ENCODE results near the gene PIANP. TPM values are rescaled to one million over a fixed set of nuclear protein-coding genes. Genes with fewer than 3 reads are reported as not detected.

The PIANP gene
- total and polyA plus RNA-seq, 9 donors, result 0.11 to 3.9 (median 1.1) TPM; not detected in 1

- Histone ChIP-seq H3K9me3 (no peaks in the 10 kb centered on the region), H3K4me3 (no peak overlapping the region), H3K27ac (no peak overlapping the region), H3K36me3 (no peaks in the 10 kb centered on the region), H3K4me1 (ENCODE audit: insufficient read depth) (no peaks in the 10 kb centered on the region), H3K27me3 (no peaks in the 10 kb centered on the region)
- intact Hi-C loops (cut with DNase I), result loop anchor here in 2 of 4 donors (10.0 kb wide), 2 partner anchors 61 to 79 kb away; partner anchors contain the start of genes NOP2 (in 1 of the 2) and PIANP (in 1 of the 2)
- DNase-seq, result no peak
- WGBS, 3 donors, result 62 to 70% (median 64%) methylated on average over 6 of the region's 6 CpGs
- TF ChIP-seq EP300 (IDR thresholded peaks at IDR 0.05) (no peak), CTCF (IDR thresholded peaks at IDR 0.05) (no peak), POLR2A (IDR thresholded peaks at IDR 0.05) (no peak)
Observed at GRCh38 chr12:6644257-6644596, 56.4 kb downstream of the PIANP start.

Small RNAs within 50 kb of the gene (small RNA-seq; reads per million reads assigned to genes)
- gene RNU6-781P, result not detected

Other genes starting within 250 kb of the PIANP start
- gene TAPBPL, start 248.8 kb downstream of the PIANP start, total RNA-seq, result 10 to 100 TPM; 10.3 to 23.4 (median 15.3) TPM
- gene TAPBPL, start 248.8 kb downstream of the PIANP start, polyA plus RNA-seq, result 10 to 100 TPM; 16.5 to 37.5 TPM
- gene VAMP1, start 230.1 kb downstream of the PIANP start, total RNA-seq, result 10 to 100 TPM in 1 of 7 donors, 1 to 10 TPM in 6; 2.5 to 10.5 (median 5.8) TPM
- gene VAMP1, start 230.1 kb downstream of the PIANP start, polyA plus RNA-seq, result 10 to 100 TPM in 1 of 2 donors, 1 to 10 TPM in 1; 5.2 to 11.9 TPM
- 100 to 1,000 TPM in 4 of 7 donors, 10 to 100 TPM in 3; 27.5 to 119 (median 108) TPM for gene MRPL51, start 207.6 kb downstream of the PIANP start, total RNA-seq
- gene MRPL51, start 207.6 kb downstream of the PIANP start, polyA plus RNA-seq, result 100 to 1,000 TPM in 1 of 2 donors, 10 to 100 TPM in 1; 74.1 to 142 TPM
- 10 to 100 TPM; 11.5 to 19.5 (median 16.4) TPM for gene NCAPD2, start 206.7 kb downstream of the PIANP start, total RNA-seq
- 10 to 100 TPM in 1 of 2 donors, 1 to 10 TPM in 1; 8.8 to 19.4 TPM for gene NCAPD2, start 206.7 kb downstream of the PIANP start, polyA plus RNA-seq
- gene GAPDH, start 166.3 kb downstream of the PIANP start, total RNA-seq, result 1,000 to 10,000 TPM in 5 of 7 donors, 100 to 1,000 TPM in 2; 661 to 1,442 (median 1,249) TPM
- gene GAPDH, start 166.3 kb downstream of the PIANP start, polyA plus RNA-seq, result 1,000 to 10,000 TPM; 1,086 to 1,247 TPM
- 10 to 100 TPM; 10.9 to 31.4 (median 22.9) TPM for gene IFFO1, start 144.8 kb downstream of the PIANP start, total RNA-seq
- gene IFFO1, start 144.8 kb downstream of the PIANP start, polyA plus RNA-seq, result 10 to 100 TPM in 1 of 2 donors, 1 to 10 TPM in 1; 9.7 to 25.9 TPM
- gene NOP2, start 132.5 kb downstream of the PIANP start, total RNA-seq, result 10 to 100 TPM; 11.6 to 46.9 (median 24.5) TPM
- gene NOP2, start 132.5 kb downstream of the PIANP start, polyA plus RNA-seq, result 10 to 100 TPM; 11.6 to 31.2 TPM
- 100 to 1,000 TPM; 137 to 297 (median 227) TPM for gene CHD4, start 93.4 kb downstream of the PIANP start, total RNA-seq
- gene CHD4, start 93.4 kb downstream of the PIANP start, polyA plus RNA-seq, result 100 to 1,000 TPM; 118 to 177 TPM
- 1 to 10 TPM in 6 of 7 donors, under 1 TPM in 1; 0.83 to 2.2 (median 1.3) TPM for gene LPAR5, start 64.9 kb downstream of the PIANP start, total RNA-seq
- gene LPAR5, start 64.9 kb downstream of the PIANP start, polyA plus RNA-seq, result 1 to 10 TPM in 1 of 2 donors, under 1 TPM in 1; 0.57 to 2.6 TPM
- gene ACRBP, start 53.4 kb downstream of the PIANP start, total RNA-seq, result 1 to 10 TPM in 3 of 7 donors, under 1 TPM in 4; 0.30 to 2.5 (median 0.92) TPM
- gene ACRBP, start 53.4 kb downstream of the PIANP start, polyA plus RNA-seq, result 1 to 10 TPM in 1 of 2 donors, under 1 TPM in 1; 0.54 to 2.9 TPM
- gene ING4, start 37.7 kb downstream of the PIANP start, total RNA-seq, result 10 to 100 TPM; 26.1 to 39.9 (median 35.0) TPM
- gene ING4, start 37.7 kb downstream of the PIANP start, polyA plus RNA-seq, result 10 to 100 TPM; 64.9 to 90.0 TPM
- 10 to 100 TPM; 22.1 to 64.9 (median 58.2) TPM for gene ZNF384, start 11.4 kb downstream of the PIANP start, total RNA-seq
- gene ZNF384, start 11.4 kb downstream of the PIANP start, polyA plus RNA-seq, result 10 to 100 TPM; 44.4 to 59.0 TPM
- 10 to 100 TPM; 36.4 to 61.4 (median 48.4) TPM for gene COPS7A, start 23.2 kb upstream of the PIANP start, total RNA-seq
- 10 to 100 TPM; 45.7 to 74.8 TPM for gene COPS7A, start 23.2 kb upstream of the PIANP start, polyA plus RNA-seq
- 100 to 1,000 TPM in 6 of 7 donors, 10 to 100 TPM in 1; 64.1 to 162 (median 141) TPM for gene MLF2, start 52.3 kb upstream of the PIANP start, total RNA-seq
- gene MLF2, start 52.3 kb upstream of the PIANP start, polyA plus RNA-seq, result 100 to 1,000 TPM; 130 to 138 TPM
- 1,000 to 10,000 TPM in 1 of 7 donors, 100 to 1,000 TPM in 6; 100 to 1,013 (median 576) TPM for gene PTMS, start 65.5 kb upstream of the PIANP start, total RNA-seq
- 100 to 1,000 TPM; 550 to 594 TPM for gene PTMS, start 65.5 kb upstream of the PIANP start, polyA plus RNA-seq
- gene LAG3, start 71.7 kb upstream of the PIANP start, total RNA-seq, result 10 to 100 TPM in 6 of 7 donors, 1 to 10 TPM in 1; 8.5 to 21.8 (median 16.0) TPM
- 10 to 100 TPM in 1 of 2 donors, 1 to 10 TPM in 1; 4.7 to 13.7 TPM for gene LAG3, start 71.7 kb upstream of the PIANP start, polyA plus RNA-seq
- 10 to 100 TPM in 4 of 7 donors, 1 to 10 TPM in 3; 2.1 to 12.5 (median 10.3) TPM for gene CD4, start 88.7 kb upstream of the PIANP start, total RNA-seq
- 10 to 100 TPM in 1 of 2 donors, 1 to 10 TPM in 1; 7.3 to 40.2 TPM for gene CD4, start 88.7 kb upstream of the PIANP start, polyA plus RNA-seq
- 10 to 100 TPM in 2 of 7 donors, 1 to 10 TPM in 4, under 1 TPM in 1; 0.60 to 12.0 (median 7.6) TPM for gene GPR162, start 121.0 kb upstream of the PIANP start, total RNA-seq
- gene GPR162, start 121.0 kb upstream of the PIANP start, polyA plus RNA-seq, result 1 to 10 TPM; 1.2 to 9.0 TPM
- gene P3H3, start 127.6 kb upstream of the PIANP start, total RNA-seq, result 10 to 100 TPM; 24.0 to 92.3 (median 70.2) TPM
- gene P3H3, start 127.6 kb upstream of the PIANP start, polyA plus RNA-seq, result 10 to 100 TPM in 1 of 2 donors, 1 to 10 TPM in 1; 4.7 to 48.8 TPM
- 10 to 100 TPM in 5 of 7 donors, 1 to 10 TPM in 1, under 1 TPM in 1; 0.34 to 15.0 (median 11.0) TPM for gene GNB3, start 140.1 kb upstream of the PIANP start, total RNA-seq
- gene GNB3, start 140.1 kb upstream of the PIANP start, polyA plus RNA-seq, result 1 to 10 TPM; 1.8 to 7.8 TPM
- 1 to 10 TPM in 2 of 7 donors, under 1 TPM in 5; 0.18 to 1.6 (median 0.74) TPM for gene CDCA3, start 150.5 kb upstream of the PIANP start, total RNA-seq
- gene CDCA3, start 150.5 kb upstream of the PIANP start, polyA plus RNA-seq, result 1 to 10 TPM in 1 of 2 donors, under 1 TPM in 1; 0.68 to 1.6 TPM
- 10 to 100 TPM; 13.9 to 84.3 (median 63.0) TPM for gene USP5, start 151.3 kb upstream of the PIANP start, total RNA-seq
- 10 to 100 TPM; 23.7 to 30.1 TPM for gene USP5, start 151.3 kb upstream of the PIANP start, polyA plus RNA-seq
- gene TPI1, start 166.7 kb upstream of the PIANP start, total RNA-seq, result 100 to 1,000 TPM; 136 to 443 (median 295) TPM
- gene TPI1, start 166.7 kb upstream of the PIANP start, polyA plus RNA-seq, result 100 to 1,000 TPM; 267 to 594 TPM
- gene SPSB2, start 172.5 kb upstream of the PIANP start, total RNA-seq, result 10 to 100 TPM in 3 of 7 donors, 1 to 10 TPM in 4; 5.8 to 14.7 (median 8.5) TPM
- 1 to 10 TPM in 1 of 2 donors, under 1 TPM in 1; 0.38 to 8.1 TPM for gene SPSB2, start 172.5 kb upstream of the PIANP start, polyA plus RNA-seq
- 10 to 100 TPM; 13.9 to 67.6 (median 16.7) TPM for gene LRRC23, start 204.0 kb upstream of the PIANP start, total RNA-seq
- 10 to 100 TPM; 11.2 to 16.5 TPM for gene LRRC23, start 204.0 kb upstream of the PIANP start, polyA plus RNA-seq
- gene ENO2, start 213.8 kb upstream of the PIANP start, total RNA-seq, result 10 to 100 TPM in 5 of 7 donors, 1 to 10 TPM in 2; 8.3 to 22.3 (median 11.5) TPM
- gene ENO2, start 213.8 kb upstream of the PIANP start, polyA plus RNA-seq, result 10 to 100 TPM in 1 of 2 donors, 1 to 10 TPM in 1; 5.0 to 19.4 TPM
- 100 to 1,000 TPM in 5 of 7 donors, 10 to 100 TPM in 2; 73.9 to 324 (median 206) TPM for gene ATN1, start 227.1 kb upstream of the PIANP start, total RNA-seq
- 100 to 1,000 TPM in 1 of 2 donors, 10 to 100 TPM in 1; 41.6 to 179 TPM for gene ATN1, start 227.1 kb upstream of the PIANP start, polyA plus RNA-seq
- gene RNU7-1, start 243.0 kb upstream of the PIANP start, total RNA-seq, result not detected
- not detected for gene RNU7-1, start 243.0 kb upstream of the PIANP start, polyA plus RNA-seq
- 1,000 to 10,000 TPM in 1 of 7 donors, 100 to 1,000 TPM in 6; 457 to 1,838 (median 633) TPM for gene C12orf57, start 243.2 kb upstream of the PIANP start, total RNA-seq
- 1,000 to 10,000 TPM in 1 of 2 donors, 10 to 100 TPM in 1; 40.3 to 1,266 TPM for gene C12orf57, start 243.2 kb upstream of the PIANP start, polyA plus RNA-seq